K562 (cell line): ENCODE measurements around the gene FGD6. TPM values are rescaled to one million over a fixed set of nuclear protein-coding genes. Genes with fewer than 3 reads are reported as not detected.

Experiments used
- ATAC-seq: fragments of 200-7000 bp; cut with Tn5 transposase; 3 replicates; pipeline ENCODE4 v1.9.1; 2020; ENCODE audit warnings: moderate library complexity
- BruUV-seq: library from RNA; stranded (reverse); fragments of 400-500 nt; replicated peaks from 2 replicates; lab custom pipeline; 2021; lab: Mats Ljungman, UMichigan
- CTCF ChIA-PET: fragments of 300-600 bp; formaldehyde crosslinking; extraction: SDS; loops from one replicate; lab custom pipeline; 2021; ENCODE audit warnings: low intra/inter-chr PET ratio; lab: Yijun Ruan, JAX
- POLR2A ChIA-PET: fragments of 300-600, 350-650 bp; sonication (Branson Sonifier 250); formaldehyde crosslinking; extraction: SDS; loops from one replicate; lab custom pipeline; 2021; ENCODE audit warnings: antibody characterized with exemption, inconsistent platforms; lab: Yijun Ruan, JAX
- DNase-seq, 4 experiments: peaks; one replicate each; pipeline versions ENCODE4 v3.0.0 to v3.0.0-alpha.2; 2011 to 2018; ENCODE audit warnings: low spot score in 3 of 4, mixed read lengths in 3 of 4; ENCODE audit errors: extremely low read depth in 1 of 4
- FAIRE-seq: peaks from 2 replicates; lab custom pipeline; 2011; peaks lifted over from hg19 to GRCh38; lab: Jason Lieb, UNC
- H2AFZ ChIP-seq: 2 replicates; pipeline ENCODE4 v1.6.0; 2011; ENCODE audit warnings: low read depth, low read length, control low read depth, inconsistent platforms
- H3K27ac ChIP-seq: fragments of 200-600 bp; 3 replicates; pipeline ENCODE4 v1.8.0; 2011; ENCODE audit warnings: low read depth, mild to moderate bottlenecking, control low read depth, inconsistent platforms, low read length, moderate library complexity, mixed read lengths; ENCODE audit errors: extremely low read depth
- H3K27me3 ChIP-seq, 2 experiments: fragments of 300-600 bp in 1 of 2; 2 replicates in 1 of 2; 3 replicates in 1 of 2; pipeline versions ENCODE4 v1.6.0 to v1.8.0; 2011; ENCODE audit warnings: inconsistent platforms in 2 of 2, low read length in 2 of 2, mild to moderate bottlenecking in 1 of 2, mixed read lengths in 1 of 2, moderate library complexity in 1 of 2; ENCODE audit not compliant: control insufficient read depth in 2 of 2, insufficient read depth in 2 of 2
- H3K36me3 ChIP-seq: fragments of 300-600 bp; 3 replicates; pipeline ENCODE4 v1.8.0; 2011; ENCODE audit warnings: mild to moderate bottlenecking, low read length, inconsistent platforms; ENCODE audit not compliant: control insufficient read depth, insufficient read depth
- H3K4me1 ChIP-seq, 2 experiments: fragments of 200-600 bp in 1 of 2; replicated peaks in 1 of 2; 2 replicates in 1 of 2; 3 replicates in 1 of 2; pipeline versions ENCODE4 v1.5.1 to v1.8.0; 2011; ENCODE audit warnings: inconsistent platforms in 2 of 2, low read length in 2 of 2, mild to moderate bottlenecking in 1 of 2, mixed read lengths in 1 of 2, moderate library complexity in 1 of 2; ENCODE audit not compliant: control insufficient read depth in 2 of 2, insufficient read depth in 2 of 2
- H3K4me2 ChIP-seq: 2 replicates; pipeline ENCODE4 v1.6.1; 2011; ENCODE audit warnings: low read length, control low read depth, inconsistent platforms, mixed read lengths; ENCODE audit not compliant: insufficient read depth
- H3K4me3 ChIP-seq: fragments of 200-600 bp; sonication (generic), shearing (Covaris generic); 2 replicates; pipeline ENCODE4 v1.5.1; 2016; ENCODE audit warnings: control low read depth, inconsistent platforms
- H3K79me2 ChIP-seq: fragments of 200-600 bp; 3 replicates; pipeline ENCODE4 v1.8.0; 2011; ENCODE audit warnings: low read length, inconsistent platforms; ENCODE audit not compliant: control insufficient read depth, insufficient read depth
- H3K9ac ChIP-seq, 2 experiments: 2 replicates each; pipeline versions ENCODE4 v1.6.0 to v1.6.1; 2011; ENCODE audit warnings: low read depth in 2 of 2, low read length in 2 of 2, control low read depth in 1 of 2, inconsistent platforms in 1 of 2, mild to moderate bottlenecking in 1 of 2, mixed read lengths in 1 of 2; ENCODE audit not compliant: insufficient read depth in 1 of 2
- H3K9me1 ChIP-seq: one replicate; pipeline ENCODE4 v1.6.0; 2011; ENCODE audit warnings: inconsistent platforms, mild to moderate bottlenecking, low read length, moderate library complexity; ENCODE audit not compliant: control insufficient read depth, insufficient read depth
- H3K9me3 ChIP-seq: replicated peaks from 2 replicates; pipeline ENCODE4 v1.5.1; 2011; ENCODE audit warnings: low read depth, low read length, inconsistent platforms; ENCODE audit not compliant: control insufficient read depth, insufficient read depth
- H4K20me1 ChIP-seq: replicated peaks from 2 replicates; pipeline ENCODE4 v1.6.1; 2011; ENCODE audit warnings: low read length, inconsistent platforms, mixed read lengths; ENCODE audit not compliant: control insufficient read depth, insufficient read depth
- ARID3A ChIP-seq: IDR thresholded peaks from 2 replicates; pipeline ENCODE4 v1.6.1; 2012; ENCODE audit warnings: low read depth, low read length, improper control_type of control experiment, borderline replicate concordance
- ZBTB17 ChIP-seq: fragments of 450-650 bp; formaldehyde crosslinking; IDR thresholded peaks from 2 replicates; pipeline ENCODE4 v1.4.0; 2020; ENCODE audit warnings: mild to moderate bottlenecking
- WGBS: fragments of 100-300 bp; shearing (Covaris generic); methylation state at CpG from one replicate; pipeline ENCODE4 v1.1.6; 2016; ENCODE audit warnings: low coverage, mixed read lengths; ENCODE audit not compliant: insufficient coverage; ENCODE audit errors: missing lambda C conversion rate; 5-methylcytosine and 5-hydroxymethylcytosine counted together
- in situ Hi-C: fragments of 300-500 bp; cut with MboI; formaldehyde crosslinking; loops from 4 replicates; pipeline ENCODE4 v1.15.0; 2018; ENCODE audit warnings: inconsistent platforms, mixed read lengths
- intact Hi-C: fragments of 100-400 bp; cut with micrococcal nuclease; formaldehyde crosslinking; loops from 2 replicates; pipeline ENCODE4 v1.14.2; 2022
- polyA plus RNA-seq, 8 experiments: library from polyadenylated mRNA; depleted of rRNA in 4 of 8; stranded (reverse) in 5 of 8; unstranded in 3 of 8; fragments of >200 nt; fragmentation: Nextera tagmentation in 2 of 8; fragmentation: Illumina TruSeq in 1 of 8; extraction: Ambion mirVana in 2 of 8; extraction: Trizol in 1 of 8; gene quantifications; 2 replicates each; pipeline versions ENCODE4 v1.2.1 to v1.2.3, GENCODE V29; 2011 to 2014; ENCODE audit warnings: inconsistent platforms in 1 of 8, missing spikeins in 1 of 8
- total RNA-seq, 7 experiments: library from RNA; depleted of rRNA in 6 of 7; stranded (reverse); fragments of >200 nt in 6 of 7; fragmentation: Illumina TruSeq in 2 of 7; extraction: Trizol in 2 of 7; gene quantifications; 2 replicates each; pipeline versions ENCODE4 v1.2.1 to v1.2.3, GENCODE V29; 2011 to 2021; ENCODE audit warnings: low replicate concordance in 1 of 7

The FGD6 gene
- total and polyA plus RNA-seq, 9 of the 15 experiments (the other 6 are each of a cell fraction or from before 2014, with no cell fraction given) = 1.5 to 11.1 (median 5.8) TPM

GRCh38 chr12:95134085-95134484 lies 83.2 kb downstream of the FGD6 start:
- WGBS = 77% methylated on average over 6 of the region's 6 CpGs
- H4K20me1 ChIP-seq = no peaks in the 10 kb centered on the region
- FAIRE-seq = no peak
- ChIA-PET POLR2A (no interaction called here), CTCF (no interaction called here)
- H3K4me3 ChIP-seq = no peak overlapping the region
- TF ChIP-seq ZBTB17 (no peak), ARID3A (no peak)
- no peak for DNase-seq
- intact Hi-C loops = loop anchor here (5.0 kb wide), 1 partner anchor 83 kb away; the partner anchor contains the start of genes FGD6 and VEZT
- no peaks in the 10 kb centered on the region for H3K9me1 ChIP-seq
- no peaks in the 10 kb centered on the region for H3K4me1 ChIP-seq
- no peaks in the 10 kb centered on the region for H3K79me2 ChIP-seq
- in situ Hi-C loops = no loop called here
- H3K36me3 ChIP-seq = peaks cover 7% of the 10 kb centered on the region; the same call in 1 of the 3 replicates
- no peaks in the 10 kb centered on the region for H3K9me3 ChIP-seq
- no peak overlapping the region for H3K9ac ChIP-seq
- no peak overlapping the region for H3K27ac ChIP-seq
- BruUV-seq = no TSS peak
- ATAC-seq = no peak
- H3K4me2 ChIP-seq = no peak overlapping the region
- no peaks in the 10 kb centered on the region for H3K27me3 ChIP-seq
- no peak overlapping the region for H2AFZ ChIP-seq
